ENCODE measurements around the gene ADH1A.
"Not testable (repeated sequence)": the region's sequence is repeated elsewhere in the genome, so short reads cannot be mapped to it uniquely, and the experiment has no call there.

DNA sequence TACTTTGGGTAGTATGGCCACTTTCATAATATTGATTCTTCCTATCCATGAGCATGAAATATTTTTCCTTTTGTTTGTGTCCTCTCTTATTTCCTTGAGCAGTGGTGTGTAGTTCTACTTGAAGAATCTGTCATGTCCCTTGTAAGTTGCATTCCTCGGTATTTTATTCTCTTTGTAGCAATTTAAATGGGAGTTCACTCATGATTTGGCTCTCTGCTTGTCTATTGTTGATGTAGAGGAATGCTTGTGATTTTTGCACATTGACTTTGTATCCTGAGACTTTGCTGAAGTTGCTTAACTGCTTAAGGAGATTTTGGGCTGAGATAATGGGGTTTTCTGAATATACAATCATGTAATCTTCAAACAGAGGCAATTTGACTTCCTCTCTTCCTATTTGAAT, 62.1 kb downstream of the ADH1A start:
- TF ChIP-seq, protein P1, sequence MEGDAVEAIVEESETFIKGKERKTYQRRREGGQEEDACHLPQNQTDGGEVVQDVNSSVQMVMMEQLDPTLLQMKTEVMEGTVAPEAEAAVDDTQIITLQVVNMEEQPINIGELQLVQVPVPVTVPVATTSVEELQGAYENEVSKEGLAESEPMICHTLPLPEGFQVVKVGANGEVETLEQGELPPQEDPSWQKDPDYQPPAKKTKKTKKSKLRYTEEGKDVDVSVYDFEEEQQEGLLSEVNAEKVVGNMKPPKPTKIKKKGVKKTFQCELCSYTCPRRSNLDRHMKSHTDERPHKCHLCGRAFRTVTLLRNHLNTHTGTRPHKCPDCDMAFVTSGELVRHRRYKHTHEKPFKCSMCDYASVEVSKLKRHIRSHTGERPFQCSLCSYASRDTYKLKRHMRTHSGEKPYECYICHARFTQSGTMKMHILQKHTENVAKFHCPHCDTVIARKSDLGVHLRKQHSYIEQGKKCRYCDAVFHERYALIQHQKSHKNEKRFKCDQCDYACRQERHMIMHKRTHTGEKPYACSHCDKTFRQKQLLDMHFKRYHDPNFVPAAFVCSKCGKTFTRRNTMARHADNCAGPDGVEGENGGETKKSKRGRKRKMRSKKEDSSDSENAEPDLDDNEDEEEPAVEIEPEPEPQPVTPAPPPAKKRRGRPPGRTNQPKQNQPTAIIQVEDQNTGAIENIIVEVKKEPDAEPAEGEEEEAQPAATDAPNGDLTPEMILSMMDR (IDR thresholded peaks at IDR 0.05), result not testable (repeated sequence)
- not testable (repeated sequence) for TF ChIP-seq EZH2 (IDR thresholded peaks at IDR 0.05)

Data from neural progenitor cell (in vitro differentiated cells).